Measurements from ENCODE around the gene NCKAP1.

GRCh38 chr2:182914852-182915251, 123.4 kb downstream of the NCKAP1 start:
- TF ChIP-seq CTCF (IDR thresholded peaks at IDR 0.05 in 8 of 11, conservative IDR thresholded peaks at IDR 0.05 in 3 of 11) (no peak), POLR2A (IDR thresholded peaks at IDR 0.05) (no peak)
